GM21381 (cell line): Measurements from ENCODE around the gene EP300.
"Not testable (repeated sequence)": the region's sequence is repeated elsewhere in the genome, so short reads cannot be mapped to it uniquely, and the experiment has no call there.

ENCODE experiments used
- ATAC-seq: cut with Tn5 transposase; IDR thresholded peaks from one replicate; pipeline ENCODE4 v1.9.1; 2021; ENCODE audit warnings: mild to moderate bottlenecking, moderate library complexity; ENCODE audit not compliant: unreplicated experiment

The EP300 gene

DNA sequence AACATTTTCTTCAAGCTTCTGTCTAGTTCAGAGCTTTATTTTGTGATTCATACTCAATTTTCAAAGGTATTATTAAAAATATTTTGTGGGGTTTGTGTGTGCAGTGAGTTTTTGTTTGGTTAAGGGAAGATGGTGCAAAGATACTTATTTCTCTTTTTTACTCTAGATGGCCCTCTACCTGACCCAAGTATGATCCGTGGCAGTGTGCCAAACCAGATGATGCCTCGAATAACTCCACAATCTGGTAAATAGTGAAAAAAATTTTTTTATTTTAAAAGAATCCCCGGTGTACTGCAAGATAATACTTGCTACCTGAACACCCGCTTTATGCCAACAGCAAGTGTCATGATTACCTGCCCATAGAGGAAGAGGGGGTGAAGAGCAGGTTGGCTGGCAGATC is 54.2 kb downstream of the EP300 start:
- no peak for ATAC-seq

DNA sequence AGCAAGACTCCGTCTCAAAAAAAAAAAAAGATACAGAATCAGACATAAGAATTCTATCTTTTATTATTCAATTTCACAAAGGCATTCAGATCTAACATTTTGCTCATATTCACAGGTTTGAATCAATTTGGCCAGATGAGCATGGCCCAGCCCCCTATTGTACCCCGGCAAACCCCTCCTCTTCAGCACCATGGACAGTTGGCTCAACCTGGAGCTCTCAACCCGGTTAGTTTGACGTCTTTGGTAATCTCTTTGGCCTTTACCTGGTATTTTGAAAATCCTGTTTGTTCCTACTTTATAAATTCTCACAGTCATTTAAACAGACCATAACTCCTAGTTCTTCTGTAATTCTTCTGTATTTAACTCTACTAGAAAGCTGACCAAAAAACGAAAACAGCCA is 55.3 kb downstream of the EP300 start:
- ATAC-seq: no peak

DNA sequence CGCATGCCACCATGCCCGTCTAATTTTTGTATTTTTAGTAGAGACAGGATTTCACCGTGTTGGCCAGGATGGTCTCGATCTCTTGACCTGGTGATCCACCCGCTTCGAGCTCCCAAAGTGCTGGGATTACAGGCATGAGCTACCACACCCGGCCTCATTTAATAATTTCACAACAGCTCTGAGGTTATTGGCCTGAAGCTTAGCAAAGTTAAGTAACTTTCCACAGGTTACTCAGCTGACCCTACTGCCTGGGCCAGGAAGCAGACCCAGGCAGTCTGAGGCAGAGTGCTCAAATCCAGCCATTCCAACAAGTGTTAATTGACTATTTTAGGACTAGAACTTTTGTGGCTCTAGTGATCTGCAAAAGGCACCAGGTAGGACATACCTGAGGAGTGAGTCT is 60.5 kb downstream of the EP300 start:
- no peak for ATAC-seq

DNA sequence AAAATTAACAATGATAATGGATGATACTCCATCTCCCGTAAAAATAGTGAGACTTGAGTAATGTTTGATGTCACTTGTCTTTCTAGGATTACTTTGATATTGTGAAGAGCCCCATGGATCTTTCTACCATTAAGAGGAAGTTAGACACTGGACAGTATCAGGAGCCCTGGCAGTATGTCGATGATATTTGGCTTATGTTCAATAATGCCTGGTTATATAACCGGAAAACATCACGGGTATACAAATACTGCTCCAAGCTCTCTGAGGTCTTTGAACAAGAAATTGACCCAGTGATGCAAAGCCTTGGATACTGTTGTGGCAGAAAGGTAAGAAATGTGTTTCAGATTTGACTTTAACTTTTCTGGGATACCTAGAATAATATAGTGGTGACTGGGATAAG is 64.7 kb downstream of the EP300 start:
- ATAC-seq: no peak

DNA sequence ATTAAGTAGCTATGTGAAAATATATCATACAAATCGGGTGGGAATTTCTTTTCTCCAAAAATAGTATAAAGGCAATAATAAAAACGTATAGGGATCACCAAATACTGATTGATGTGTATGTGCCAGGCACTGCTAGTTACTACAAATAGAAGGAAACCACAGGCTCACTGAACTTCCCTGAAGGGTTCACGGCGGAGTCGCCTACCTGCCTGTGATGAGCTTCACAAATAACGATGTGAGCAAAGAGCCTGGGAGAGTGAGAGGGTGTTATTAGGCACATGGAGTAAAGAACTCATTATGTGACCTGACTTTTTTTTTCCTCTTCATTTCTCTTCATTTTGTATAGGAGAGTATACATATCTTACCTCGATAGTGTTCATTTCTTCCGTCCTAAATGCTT is 76.8 kb downstream of the EP300 start:
- ATAC-seq: no peak

DNA sequence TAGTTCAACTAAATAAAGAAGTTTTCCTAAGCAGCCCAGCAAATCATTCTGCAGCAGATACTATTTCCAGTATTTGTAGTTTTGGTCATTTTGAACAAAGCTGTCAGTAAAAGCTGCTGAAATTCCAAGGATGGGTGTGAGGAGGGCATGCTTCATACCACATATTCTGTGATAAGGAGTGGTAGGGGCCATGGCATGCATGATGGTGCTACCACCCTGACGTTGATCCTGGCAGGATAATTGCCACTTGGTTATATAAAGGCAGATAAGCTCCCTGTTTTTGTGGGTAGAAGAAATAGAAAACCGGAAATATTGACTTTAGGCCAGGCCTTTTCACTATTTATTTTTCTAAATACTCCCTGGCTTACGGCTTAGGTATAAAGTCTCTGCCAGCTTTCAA is 79.6 kb downstream of the EP300 start:
- no peak for ATAC-seq

DNA sequence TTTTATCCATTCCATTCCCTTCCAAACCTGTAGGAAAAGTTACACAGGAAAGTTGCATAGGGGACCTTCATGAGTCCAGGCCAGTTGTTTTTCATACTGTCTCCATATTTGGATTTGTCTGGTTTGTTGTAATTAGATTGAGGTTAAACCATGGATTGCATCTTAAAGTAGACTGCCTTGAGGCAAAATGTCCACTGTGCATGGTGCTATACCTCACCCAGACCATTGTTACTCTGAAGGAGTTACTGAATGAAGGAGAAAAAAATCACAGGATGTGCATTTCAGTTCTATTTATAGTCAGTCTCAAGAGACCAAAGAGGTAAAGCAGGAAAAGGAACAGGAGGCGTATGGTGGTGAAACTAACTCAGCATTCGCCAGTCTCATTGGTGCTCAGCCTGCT is 83.2 kb downstream of the EP300 start:
- no peak for ATAC-seq

DNA sequence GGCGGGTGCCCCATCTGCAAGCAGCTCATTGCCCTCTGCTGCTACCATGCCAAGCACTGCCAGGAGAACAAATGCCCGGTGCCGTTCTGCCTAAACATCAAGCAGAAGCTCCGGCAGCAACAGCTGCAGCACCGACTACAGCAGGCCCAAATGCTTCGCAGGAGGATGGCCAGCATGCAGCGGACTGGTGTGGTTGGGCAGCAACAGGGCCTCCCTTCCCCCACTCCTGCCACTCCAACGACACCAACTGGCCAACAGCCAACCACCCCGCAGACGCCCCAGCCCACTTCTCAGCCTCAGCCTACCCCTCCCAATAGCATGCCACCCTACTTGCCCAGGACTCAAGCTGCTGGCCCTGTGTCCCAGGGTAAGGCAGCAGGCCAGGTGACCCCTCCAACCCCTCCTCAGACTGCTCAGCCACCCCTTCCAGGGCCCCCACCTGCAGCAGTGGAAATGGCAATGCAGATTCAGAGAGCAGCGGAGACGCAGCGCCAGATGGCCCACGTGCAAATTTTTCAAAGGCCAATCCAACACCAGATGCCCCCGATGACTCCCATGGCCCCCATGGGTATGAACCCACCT is 84.7 kb downstream of the EP300 start:
- ATAC-seq: no peak

DNA sequence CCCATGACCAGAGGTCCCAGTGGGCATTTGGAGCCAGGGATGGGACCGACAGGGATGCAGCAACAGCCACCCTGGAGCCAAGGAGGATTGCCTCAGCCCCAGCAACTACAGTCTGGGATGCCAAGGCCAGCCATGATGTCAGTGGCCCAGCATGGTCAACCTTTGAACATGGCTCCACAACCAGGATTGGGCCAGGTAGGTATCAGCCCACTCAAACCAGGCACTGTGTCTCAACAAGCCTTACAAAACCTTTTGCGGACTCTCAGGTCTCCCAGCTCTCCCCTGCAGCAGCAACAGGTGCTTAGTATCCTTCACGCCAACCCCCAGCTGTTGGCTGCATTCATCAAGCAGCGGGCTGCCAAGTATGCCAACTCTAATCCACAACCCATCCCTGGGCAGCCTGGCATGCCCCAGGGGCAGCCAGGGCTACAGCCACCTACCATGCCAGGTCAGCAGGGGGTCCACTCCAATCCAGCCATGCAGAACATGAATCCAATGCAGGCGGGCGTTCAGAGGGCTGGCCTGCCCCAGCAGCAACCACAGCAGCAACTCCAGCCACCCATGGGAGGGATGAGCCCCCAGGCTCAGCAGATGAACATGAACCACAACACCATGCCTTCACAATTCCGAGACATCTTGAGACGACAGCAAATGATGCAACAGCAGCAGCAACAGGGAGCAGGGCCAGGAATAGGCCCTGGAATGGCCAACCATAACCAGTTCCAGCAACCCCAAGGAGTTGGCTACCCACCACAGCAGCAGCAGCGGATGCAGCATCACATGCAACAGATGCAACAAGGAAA is 85.4 kb downstream of the EP300 start:
- ATAC-seq: no peak

DNA sequence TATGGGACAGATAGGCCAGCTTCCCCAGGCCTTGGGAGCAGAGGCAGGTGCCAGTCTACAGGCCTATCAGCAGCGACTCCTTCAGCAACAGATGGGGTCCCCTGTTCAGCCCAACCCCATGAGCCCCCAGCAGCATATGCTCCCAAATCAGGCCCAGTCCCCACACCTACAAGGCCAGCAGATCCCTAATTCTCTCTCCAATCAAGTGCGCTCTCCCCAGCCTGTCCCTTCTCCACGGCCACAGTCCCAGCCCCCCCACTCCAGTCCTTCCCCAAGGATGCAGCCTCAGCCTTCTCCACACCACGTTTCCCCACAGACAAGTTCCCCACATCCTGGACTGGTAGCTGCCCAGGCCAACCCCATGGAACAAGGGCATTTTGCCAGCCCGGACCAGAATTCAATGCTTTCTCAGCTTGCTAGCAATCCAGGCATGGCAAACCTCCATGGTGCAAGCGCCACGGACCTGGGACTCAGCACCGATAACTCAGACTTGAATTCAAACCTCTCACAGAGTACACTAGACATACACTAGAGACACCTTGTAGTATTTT is 86.1 kb downstream of the EP300 start:
- no peak for ATAC-seq

DNA sequence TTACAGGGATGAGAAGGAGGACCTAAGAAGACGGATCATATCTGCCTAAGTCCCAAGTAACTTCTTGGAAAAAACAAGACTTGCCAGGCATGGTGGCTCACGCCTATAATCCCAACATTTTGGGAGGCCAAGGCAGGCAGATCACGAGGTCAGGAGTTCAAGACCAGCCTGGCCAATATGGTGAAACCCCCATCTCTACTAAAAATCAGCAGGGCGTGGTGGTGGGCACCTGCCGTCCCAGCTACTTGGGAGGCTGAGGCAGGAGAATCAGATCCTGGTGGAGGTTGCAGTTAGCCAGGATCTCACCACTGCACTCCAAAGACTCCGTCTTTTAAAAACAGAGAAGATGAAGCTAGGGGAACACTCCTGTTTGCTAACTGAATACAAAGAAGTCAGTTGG is 88.0 kb downstream of the EP300 start:
- not testable (repeated sequence) for ATAC-seq

DNA sequence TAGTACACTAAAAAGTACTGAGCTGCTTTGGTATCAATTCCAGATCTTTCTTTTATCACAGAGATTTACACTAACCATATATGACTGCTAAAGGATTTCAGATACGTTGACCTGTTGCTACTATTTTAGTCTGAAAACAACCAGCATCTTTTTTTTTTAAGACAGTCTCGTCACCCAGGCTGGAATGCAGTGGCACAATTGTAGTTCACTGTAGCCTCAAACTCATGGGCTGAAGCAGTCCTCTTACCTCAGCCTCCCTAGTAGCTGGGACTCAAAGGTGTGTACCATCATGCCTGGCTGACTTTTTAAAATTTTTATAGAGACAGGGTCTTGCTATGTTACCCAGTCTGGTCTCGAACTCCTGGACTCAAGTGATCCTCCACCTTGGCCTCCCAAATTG is 88.5 kb downstream of the EP300 start:
- ATAC-seq: no peak

DNA sequence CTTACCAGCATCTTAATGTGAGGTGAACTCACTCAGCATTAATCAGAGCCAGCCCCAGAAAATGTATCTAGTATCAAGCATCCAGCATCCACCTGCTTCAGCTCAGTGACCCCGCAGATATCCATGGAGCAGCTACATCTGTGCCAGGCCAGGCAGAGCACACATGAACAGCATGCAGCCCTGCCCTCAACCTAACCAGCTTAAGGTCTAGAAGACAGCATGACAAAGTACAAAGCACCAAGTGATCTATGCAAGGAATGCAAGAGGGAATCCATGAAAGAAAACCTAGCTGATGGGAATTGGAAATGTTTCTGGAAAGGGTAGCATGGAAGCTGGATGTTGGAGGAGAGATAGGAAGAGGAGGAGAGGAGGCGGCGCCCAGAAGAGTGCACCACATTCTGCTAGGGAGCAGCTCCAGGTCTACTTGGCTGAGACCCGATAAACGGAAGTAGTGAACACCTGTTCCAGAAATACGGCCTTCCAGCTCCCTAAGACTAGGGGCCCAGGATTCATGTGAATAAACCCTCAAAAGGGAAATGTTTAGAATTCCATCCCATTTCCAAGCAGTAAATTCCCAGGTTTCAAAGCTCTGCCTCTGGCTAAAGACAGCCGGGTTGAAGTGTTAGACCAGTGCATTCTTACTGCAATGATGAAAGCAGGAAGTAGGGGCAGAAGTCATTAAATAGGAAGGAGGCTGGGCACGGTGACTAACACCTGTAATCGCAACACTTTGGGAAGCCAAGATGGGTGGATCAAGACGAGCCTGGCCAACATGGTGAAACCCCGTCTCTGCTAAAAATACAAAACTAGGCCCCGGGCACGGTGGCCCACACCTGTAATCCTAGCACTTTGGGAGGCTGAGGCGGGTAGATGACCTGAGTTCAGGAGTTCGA is 89.2 kb downstream of the EP300 start:
- no peak for ATAC-seq

DNA sequence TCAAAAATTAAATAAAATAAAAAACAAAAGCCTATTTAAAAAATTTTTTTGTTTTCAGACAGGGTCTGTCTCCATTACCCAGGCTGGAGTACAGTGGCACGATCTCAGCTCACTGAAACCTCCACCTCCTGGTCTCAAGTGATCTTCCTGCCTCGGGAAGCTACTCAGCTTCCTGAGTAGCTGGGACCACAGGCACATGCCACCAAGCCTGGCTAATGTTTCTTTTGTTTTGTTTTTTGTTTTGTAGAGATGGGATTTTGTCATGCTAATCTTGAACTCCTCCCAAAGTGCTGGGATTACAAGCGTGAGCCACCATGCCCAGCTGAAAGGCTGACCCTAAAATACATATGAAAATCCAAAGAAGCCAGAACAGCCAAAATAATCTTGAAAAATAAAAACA is 92.3 kb downstream of the EP300 start:
- no peak for ATAC-seq

DNA sequence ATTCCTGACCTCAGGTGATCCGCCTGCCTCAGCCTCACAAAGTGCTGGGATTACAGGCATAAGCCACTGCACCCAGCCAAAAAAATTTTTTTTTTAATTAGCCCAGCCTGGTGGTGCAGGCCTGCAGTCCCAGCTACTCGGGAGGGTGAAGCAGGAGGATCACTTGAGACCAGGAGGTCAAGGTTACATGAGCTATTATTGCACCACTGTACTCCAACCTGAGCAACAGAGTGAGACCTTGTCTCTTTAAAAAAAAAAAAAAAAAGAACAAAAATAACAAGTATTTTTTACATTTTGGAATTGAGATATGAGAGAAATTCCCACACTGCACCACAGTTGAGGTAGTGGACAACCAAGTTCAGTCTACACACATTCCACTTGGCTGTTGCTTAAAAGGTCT is 99.1 kb downstream of the EP300 start:
- ATAC-seq: no peak

DNA sequence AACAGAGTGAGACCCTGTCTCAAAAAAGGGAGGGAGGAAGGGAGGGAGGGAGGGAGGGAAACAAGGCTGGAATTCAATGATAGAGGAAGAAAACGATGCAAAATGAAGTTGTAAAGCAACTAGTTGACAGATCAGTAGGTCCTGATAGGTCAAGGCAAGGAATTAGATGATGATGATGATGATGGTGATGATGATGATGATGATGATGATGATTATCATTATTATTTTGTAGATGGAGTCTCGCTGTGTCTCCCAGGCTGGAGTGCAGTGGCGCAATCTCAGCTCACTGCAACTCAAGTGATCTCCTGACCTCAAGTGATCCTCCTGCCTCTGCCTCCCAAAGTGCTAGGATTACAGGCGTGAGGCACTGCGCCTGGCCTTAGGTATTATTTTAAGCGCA is 101.4 kb downstream of the EP300 start:
- no peak for ATAC-seq

DNA sequence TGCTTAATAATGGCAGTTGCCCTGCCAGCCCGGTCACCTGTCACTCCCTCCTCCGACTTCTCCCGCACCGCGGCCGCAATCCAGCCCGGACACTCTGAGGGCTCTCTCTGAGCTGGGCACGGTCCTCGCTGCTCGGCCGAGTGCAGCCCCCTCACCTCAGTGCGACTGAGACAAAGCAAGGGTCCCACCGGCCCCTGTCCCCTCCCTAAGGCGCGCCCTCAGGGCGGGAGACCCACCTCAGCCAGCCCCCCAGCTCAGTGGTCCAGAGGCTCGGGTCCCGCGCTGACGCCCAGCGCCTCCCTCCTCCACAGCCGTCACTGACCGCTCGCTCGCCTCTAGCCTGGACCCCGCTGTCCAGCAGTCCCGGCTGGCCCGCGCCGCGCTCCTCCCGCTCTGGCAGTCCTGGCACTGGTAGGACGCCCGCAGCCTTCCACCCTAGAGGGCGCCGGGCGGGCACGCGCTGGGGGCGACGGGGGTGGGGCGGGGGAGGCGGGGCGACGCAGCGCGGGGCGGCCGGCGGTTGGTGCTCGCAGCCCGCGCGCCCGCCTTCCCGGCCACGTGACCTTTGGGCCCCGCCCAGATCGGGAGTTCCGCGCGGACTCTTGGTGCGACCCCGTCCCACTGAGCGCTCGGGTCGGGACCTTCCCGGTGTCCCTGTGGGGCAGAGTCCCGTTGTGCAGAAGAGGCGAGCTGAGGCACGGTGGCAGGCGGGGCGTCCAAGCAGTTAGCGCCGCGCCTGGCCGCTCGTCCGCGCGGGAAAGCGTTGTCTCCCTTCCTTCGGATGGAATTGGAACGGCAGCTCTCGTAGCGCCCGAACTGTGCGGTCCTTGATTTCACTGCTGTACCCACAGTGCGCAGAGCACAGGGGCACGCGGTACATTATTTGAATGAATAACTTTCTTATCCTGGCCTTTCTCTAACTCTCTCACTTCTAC is 104.9 kb downstream of the EP300 start:
- peak; percentile 91 for ATAC-seq

DNA sequence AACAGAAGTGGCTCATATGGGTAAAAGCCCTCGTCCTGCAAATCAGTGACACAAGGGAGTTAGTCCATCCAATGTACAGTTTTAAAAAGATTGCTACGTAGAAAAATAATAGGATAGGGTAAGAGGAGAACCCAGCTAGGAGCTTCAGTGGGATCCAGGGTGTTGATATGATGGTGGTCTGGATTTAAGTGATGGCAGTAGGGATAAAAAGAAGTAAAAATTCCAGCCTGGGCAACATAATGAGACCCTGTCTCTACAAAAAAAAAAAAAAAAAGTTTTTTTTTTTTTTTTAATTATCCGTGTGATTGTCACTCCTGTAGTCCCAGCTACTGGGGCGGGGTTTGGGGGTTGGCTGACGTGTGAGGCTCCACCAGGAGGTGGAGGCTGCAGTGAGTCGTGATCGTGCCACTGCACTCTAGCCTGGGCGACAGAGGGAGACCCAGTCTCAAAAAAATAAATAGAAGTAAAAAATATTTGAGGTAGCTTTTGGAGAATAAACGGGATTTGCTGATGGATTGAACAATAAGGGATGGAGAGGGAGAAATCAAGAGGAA is 105.7 kb downstream of the EP300 start:
- no peak for ATAC-seq

DNA sequence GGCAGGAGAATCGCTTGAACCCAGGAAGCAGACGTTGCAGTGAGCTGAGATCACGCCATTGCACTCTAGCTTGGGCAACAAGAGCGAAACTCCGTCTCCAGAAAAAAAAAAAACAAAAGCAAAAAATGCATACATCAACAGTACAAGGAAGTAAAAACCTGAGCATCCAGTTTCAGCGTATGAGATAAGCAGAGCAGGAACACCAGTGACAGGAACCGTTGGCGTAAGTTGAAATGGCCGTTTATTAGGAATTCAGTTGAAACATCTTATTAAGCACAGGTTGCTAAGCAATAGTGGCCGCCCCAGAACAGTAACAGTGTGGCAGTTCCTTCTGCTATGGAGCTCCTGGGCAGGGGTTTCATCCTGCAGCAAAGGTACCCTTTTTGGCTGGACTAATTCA is 108.7 kb downstream of the EP300 start:
- ATAC-seq: no peak

DNA sequence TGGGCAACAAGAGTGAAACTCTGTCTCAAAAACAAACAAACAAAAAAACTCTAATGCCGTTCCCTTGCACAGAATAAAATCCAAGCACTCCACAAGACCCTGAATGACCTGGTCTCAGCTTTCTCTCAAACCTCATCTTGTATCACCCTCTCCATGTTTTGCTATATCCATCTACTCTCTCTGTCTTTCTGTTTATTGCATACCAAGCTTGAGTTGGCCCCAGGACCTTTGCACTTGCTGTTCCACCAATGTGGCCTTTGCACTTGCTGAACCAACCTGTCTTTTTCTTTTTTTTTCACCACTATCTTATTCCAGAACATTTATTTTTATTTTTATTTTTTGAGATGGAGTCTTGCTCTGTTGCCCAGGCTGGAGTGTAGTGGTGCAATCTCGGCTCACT is 110.7 kb downstream of the EP300 start:
- no peak for ATAC-seq
